PC-3 (cell line): ENCODE measurements around the gene CBFA2T2. TPM values are rescaled to one million over a fixed set of nuclear protein-coding genes. Genes with fewer than 3 reads are reported as not detected.
"Not testable (repeated sequence)": the region's sequence is repeated elsewhere in the genome, so short reads cannot be mapped to it uniquely, and the experiment has no call there.

Experiments used
- ATAC-seq: fragments of 200-7000 bp; cut with Tn5 transposase; 2 replicates; pipeline ENCODE4 v1.9.1; 2020; ENCODE audit warnings: mild to moderate bottlenecking, moderate library complexity
- BruUV-seq: library from RNA; stranded (reverse); fragments of 400-500 nt; replicated peaks from 2 replicates; lab custom pipeline; 2021; lab: Mats Ljungman, UMichigan
- CTCF ChIA-PET: fragments of 300-600 bp; sonication (Branson Sonifier 250); formaldehyde crosslinking; loops from one replicate; lab custom pipeline; 2022; ENCODE audit warnings: antibody characterized with exemption; lab: Charles Lee
- POLR2A ChIA-PET: fragments of 300-600 bp; sonication (Branson Sonifier 250); formaldehyde crosslinking; loops from one replicate; lab custom pipeline; 2022; ENCODE audit warnings: antibody characterized with exemption; ENCODE audit not compliant: unreplicated experiment; lab: Charles Lee
- DNase-seq: peaks from one replicate; pipeline ENCODE4 v3.0.0-alpha.2; 2015
- H2AFZ ChIP-seq: fragments of 300-600 bp; sonication (generic); 2 replicates; pipeline ENCODE4 v1.6.0; 2016; ENCODE audit warnings: antibody characterized with exemption, low read length
- H3F3A ChIP-seq: fragments of 300-600 bp; sonication (generic); one replicate; pipeline ENCODE4 v1.6.0; 2017; ENCODE audit warnings: antibody characterized with exemption, low read length, control low read depth, mild to moderate bottlenecking; ENCODE audit not compliant: unreplicated experiment
- H3K27ac ChIP-seq: fragments of 300-600 bp; sonication (generic); 2 replicates; pipeline ENCODE4 v1.5.1; 2016; ENCODE audit warnings: mild to moderate bottlenecking, low read length
- H3K27me3 ChIP-seq: fragments of 300-600 bp; sonication (generic); 2 replicates; pipeline ENCODE4 v1.6.1; 2016; ENCODE audit warnings: low read length, mixed read lengths
- H3K36me3 ChIP-seq: fragments of 300-600 bp; sonication (generic); 2 replicates; pipeline ENCODE4 v1.6.1; 2016; ENCODE audit warnings: low read depth, mixed run types, low read length, mixed read lengths
- H3K4me1 ChIP-seq: fragments of 300-600 bp; sonication (generic); 2 replicates; pipeline ENCODE4 v1.5.1; 2016; ENCODE audit warnings: low read length; ENCODE audit not compliant: insufficient read depth
- H3K4me2 ChIP-seq: fragments of 300-600 bp; sonication (generic); 2 replicates; pipeline ENCODE4 v1.6.0; 2016; ENCODE audit warnings: low read length
- H3K4me3 ChIP-seq: fragments of 300-600 bp; sonication (generic); 2 replicates; pipeline ENCODE4 v1.5.1; 2016; ENCODE audit warnings: mild to moderate bottlenecking, low read length, mixed read lengths
- H3K79me2 ChIP-seq: fragments of 300-600 bp; sonication (generic); 2 replicates; pipeline ENCODE4 v1.6.1; 2017; ENCODE audit warnings: low read length, mixed read lengths
- H3K9ac ChIP-seq: fragments of 300-600 bp; sonication (generic); 2 replicates; pipeline ENCODE4 v1.6.0; 2016; ENCODE audit warnings: mild to moderate bottlenecking, low read length
- H3K9me2 ChIP-seq: fragments of 300-600 bp; sonication (generic); replicated peaks from 2 replicates; pipeline ENCODE4 v1.6.1; 2016; ENCODE audit warnings: mixed run types, low read length, mixed read lengths
- H3K9me3 ChIP-seq: fragments of 300-600 bp; sonication (generic); 2 replicates; pipeline ENCODE4 v1.6.1; 2016; ENCODE audit warnings: low read length, mixed read lengths
- H4K20me1 ChIP-seq: fragments of 300-600 bp; sonication (generic); 2 replicates; pipeline ENCODE4 v1.6.1; 2016; ENCODE audit warnings: low read length, mixed read lengths
- CTCF ChIP-seq: fragments of 300-600 bp; sonication (generic); conservative IDR thresholded peaks from 2 replicates; pipeline ENCODE4 v1.5.1; 2017; ENCODE audit warnings: antibody characterized with exemption, low read depth, mild to moderate bottlenecking, low read length
- EZH2 ChIP-seq: fragments of 300-600 bp; sonication (generic); IDR thresholded peaks from one replicate; pipeline ENCODE4 v1.6.1; 2017; ENCODE audit warnings: antibody characterized with exemption, mild to moderate bottlenecking, low read length; ENCODE audit not compliant: unreplicated experiment
- EZH2phosphoT487 ChIP-seq: fragments of 300-600 bp; sonication (generic); IDR thresholded peaks from 2 replicates; pipeline ENCODE4 v1.6.1; 2018; ENCODE audit warnings: mild to moderate bottlenecking, antibody characterized with exemption, low read length, borderline replicate concordance
- intact Hi-C: fragments of 100-400 bp; cut with micrococcal nuclease; formaldehyde crosslinking; loops from 2 replicates; pipeline ENCODE4 v1.9.0; 2023
- total RNA-seq: library from RNA; depleted of rRNA; stranded (reverse); fragments of >200 nt; gene quantifications from 2 replicates; pipeline ENCODE4 v1.2.3, GENCODE V29; 2014

The CBFA2T2 gene
- total RNA-seq, 1 experiment from 2014 or later = 9.7 TPM

- intact Hi-C loops = no loop called here
- Histone ChIP-seq H4K20me1 (0 out of 2 replicates have a peak, but pooled peaks cover 3% of the 10 kb centered on the region), H3K79me2 (peaks cover 22% of the 10 kb centered on the region), H3K4me2 (no peak overlapping the region), H3K9me3 (no peaks in the 10 kb centered on the region), H3K36me3 (no peaks in the 10 kb centered on the region), H3K9me2 (no peaks in the 10 kb centered on the region), H3F3A (no peaks in the 10 kb centered on the region), H3K4me3 (no peak overlapping the region), H3K27me3 (no peaks in the 10 kb centered on the region), H3K9ac (no peak overlapping the region), H2AFZ (no peak overlapping the region), H3K27ac (no peak overlapping the region), H3K4me1 (peaks cover 10% of the 10 kb centered on the region; the same call in 1 of the 2 replicates)
- TF ChIP-seq EZH2 (no peak), CTCF (no peak), EZH2phosphoT487 (no peak)
- ATAC-seq (no peak), DNase-seq (no peak)
- BruUV-seq = no TSS peak
- POLR2A ChIA-PET = no interaction called here
- CTCF ChIA-PET = no interaction called here
These were observed 1.7 kb upstream of the CBFA2T2 start for GRCh38 chr20:33488201-33488600.

- peak overlapping the region; percentile 90 for H3K4me2 ChIP-seq
- BruUV-seq, H3K9me3 ChIP-seq, H4K20me1 ChIP-seq, H3K27me3 ChIP-seq, intact Hi-C loops, H3K4me1 ChIP-seq, H3F3A ChIP-seq, H3K36me3 ChIP-seq, H3K9me2 ChIP-seq, ATAC-seq, DNase-seq: not testable (repeated sequence)
- H2AFZ ChIP-seq = peak overlapping the region; percentile 92; the same call in 1 of the 2 replicates
- ChIA-PET CTCF (interaction anchor here (1.0 kb wide), 1 partner anchor 73 kb away, joined by 4 read pairs; no protein-coding TSS in a partner anchor), POLR2A (interaction anchor here (0.5 to 1.0 kb wide), 7 partner anchors 28 to 1603 kb away, joined by 3 to 13 read pairs (median 5); no protein-coding TSS in a partner anchor)
- H3K79me2 ChIP-seq = peaks cover 28% of the 10 kb centered on the region
- peak overlapping the region; percentile 51; the same call in 1 of the 2 replicates for H3K27ac ChIP-seq
- peak overlapping the region; percentile 78 for H3K9ac ChIP-seq
- H3K4me3 ChIP-seq = peak overlapping the region; percentile 67; the same call in 1 of the 2 replicates
These were observed 1.0 kb upstream of the CBFA2T2 start for GRCh38 chr20:33488661-33489494.

GRCh38 chr20:33489495-33490022 is 337 bp upstream of the CBFA2T2 start:
- H3K4me2 ChIP-seq = peak overlapping the region; percentile 90
- no peaks in the 10 kb centered on the region for H3K9me3 ChIP-seq
- H3K79me2 ChIP-seq = peaks cover 29% of the 10 kb centered on the region
- H3K27me3 ChIP-seq = no peaks in the 10 kb centered on the region
- no peaks in the 10 kb centered on the region for H3K36me3 ChIP-seq
- ATAC-seq = peak; percentile 96
- peak overlapping the region; percentile 92 for H2AFZ ChIP-seq
- POLR2A ChIA-PET = interaction anchor here (0.5 to 1.2 kb wide), 11 partner anchors 27 to 1603 kb away, joined by 3 to 13 read pairs (median 4); partner anchors contain the start of gene SNTA1
- intact Hi-C loops = no loop called here
- 0 out of 2 replicates have a peak, but pooled peaks cover 3% of the 10 kb centered on the region for H4K20me1 ChIP-seq
- peak overlapping the region; percentile 51 for H3K27ac ChIP-seq
- peaks cover 10% of the 10 kb centered on the region; the same call in 1 of the 2 replicates for H3K4me1 ChIP-seq
- TF ChIP-seq EZH2 = no peak
- TF ChIP-seq CTCF = no peak
- no peak for TF ChIP-seq EZH2phosphoT487
- peak overlapping the region; percentile 78 for H3K9ac ChIP-seq
- CTCF ChIA-PET = interaction anchor here (0.5 to 1.2 kb wide), 4 partner anchors 26 to 623 kb away, joined by 3 to 6 read pairs (median 4); partner anchors contain the start of gene EIF2S2
- TSS peak; percentile 94 for BruUV-seq
- no peaks in the 10 kb centered on the region for H3K9me2 ChIP-seq
- H3K4me3 ChIP-seq = peak overlapping the region; percentile 67
- no peaks in the 10 kb centered on the region for H3F3A ChIP-seq
- peak; percentile 98 for DNase-seq
